GM23338 (cell line): Measurements from ENCODE around the gene TNS3. TPM values are rescaled to one million over a fixed set of nuclear protein-coding genes. Genes with fewer than 3 reads are reported as not detected.

ENCODE experiments used
- ATAC-seq: fragments of 200-7000 bp; cut with Tn5 transposase; 3 replicates; pipeline ENCODE4 v1.9.1; 2020
- DNase-seq: peaks from one replicate; pipeline ENCODE4 v3.0.0-alpha.2; 2015; ENCODE audit warnings: low spot score
- H2AFZ ChIP-seq: fragments of 200-600 bp; sonication (generic); 2 replicates; pipeline ENCODE4 v1.8.0; 2016; ENCODE audit warnings: antibody characterized with exemption, mild to moderate bottlenecking, moderate library complexity
- H3F3A ChIP-seq: fragments of 200-600 bp; sonication (generic); replicated peaks from 2 replicates; pipeline ENCODE4 v1.8.0; 2017; ENCODE audit warnings: antibody characterized with exemption, mixed run types, low read depth
- H3K27ac ChIP-seq: fragments of 200-600 bp; sonication (generic); 2 replicates; pipeline ENCODE4 v1.6.1; 2016; ENCODE audit warnings: low read depth
- H3K27me3 ChIP-seq: fragments of 200-600 bp; sonication (generic); 2 replicates; pipeline ENCODE4 v1.8.0; 2016; ENCODE audit warnings: mild to moderate bottlenecking, mixed run types, moderate library complexity; ENCODE audit not compliant: insufficient read depth
- H3K36me3 ChIP-seq: fragments of 200-600 bp; sonication (generic); 2 replicates; pipeline ENCODE4 v1.8.0; 2016; ENCODE audit warnings: mild to moderate bottlenecking; ENCODE audit not compliant: insufficient read depth
- H3K4me1 ChIP-seq: fragments of 200-600 bp; sonication (generic); 2 replicates; pipeline ENCODE4 v1.8.0; 2016; ENCODE audit warnings: mild to moderate bottlenecking, moderate library complexity; ENCODE audit not compliant: insufficient read depth
- H3K4me2 ChIP-seq: fragments of 200-600 bp; sonication (generic); 2 replicates; pipeline ENCODE4 v1.7.1; 2017; ENCODE audit warnings: mixed run types
- H3K4me3 ChIP-seq: fragments of 200-600 bp; sonication (generic); 2 replicates; pipeline ENCODE4 v1.6.1; 2016; ENCODE audit warnings: mixed run types
- H3K79me2 ChIP-seq: fragments of 200-600 bp; sonication (generic); replicated peaks from 2 replicates; pipeline ENCODE4 v1.8.0; 2017; ENCODE audit warnings: mild to moderate bottlenecking; ENCODE audit not compliant: insufficient read depth
- H3K9me2 ChIP-seq: fragments of 200-600 bp; sonication (generic); 2 replicates; pipeline ENCODE4 v1.8.0; 2017; ENCODE audit not compliant: insufficient read depth
- H4K20me1 ChIP-seq: fragments of 200-600 bp; sonication (generic); replicated peaks from 2 replicates; pipeline ENCODE4 v1.8.0; 2017; ENCODE audit warnings: mild to moderate bottlenecking; ENCODE audit not compliant: insufficient read depth
- H3K27ac Mint-ChIP-seq: 2 replicates; pipeline ENCODE4 v1.8.0; 2020; ENCODE audit warnings: inconsistent platforms, mild to moderate bottlenecking, moderate library complexity, mixed read lengths
- H3K27me3 Mint-ChIP-seq: 3 replicates; pipeline ENCODE4 v1.8.0; 2022; ENCODE audit warnings: low read depth, mild to moderate bottlenecking, moderate library complexity, mixed read lengths, inconsistent platforms; ENCODE audit not compliant: insufficient read depth, poor library complexity
- H3K36me3 Mint-ChIP-seq: 3 replicates; pipeline ENCODE4 v1.8.0; 2021; ENCODE audit warnings: low read depth, mild to moderate bottlenecking, inconsistent platforms, moderate library complexity, mixed read lengths
- H3K4me1 Mint-ChIP-seq: 3 replicates; pipeline ENCODE4 v1.8.0; 2020; ENCODE audit warnings: mild to moderate bottlenecking, inconsistent platforms, mixed read lengths
- H3K4me3 Mint-ChIP-seq: 3 replicates; pipeline ENCODE4 v1.8.0; 2021; ENCODE audit warnings: moderate library complexity, mild to moderate bottlenecking, inconsistent platforms, mixed read lengths
- H3K9me3 Mint-ChIP-seq: 3 replicates; pipeline ENCODE4 v1.8.0; 2020; ENCODE audit warnings: moderate library complexity, mild to moderate bottlenecking, inconsistent platforms, mixed read lengths
- CREB1 ChIP-seq: fragments of 250-450 bp; sonication (Bioruptor Pico); IDR thresholded peaks from 2 replicates; pipeline ENCODE4 v1.5.0; 2020; ENCODE audit warnings: low read depth, mild to moderate bottlenecking, moderate library complexity
- CTCF ChIP-seq, 2 experiments: fragments of 200-600 bp in 1 of 2; sonication (generic) in 1 of 2; conservative IDR thresholded peaks; 2 replicates each; pipeline versions ENCODE4 v1.5.1 to v1.6.1; 2016 to 2017; ENCODE audit warnings: antibody characterized with exemption in 2 of 2, low read depth in 2 of 2, mild to moderate bottlenecking in 2 of 2, moderate library complexity in 1 of 2
- EZH2 ChIP-seq: fragments of 200-600 bp; sonication (generic); IDR thresholded peaks from one replicate; pipeline ENCODE4 v1.8.0; 2017; ENCODE audit warnings: antibody characterized with exemption, mild to moderate bottlenecking, low read depth; ENCODE audit not compliant: unreplicated experiment
- JUNB ChIP-seq: IDR thresholded peaks from one replicate; pipeline ENCODE4 v1.6.1; 2016; ENCODE audit warnings: antibody characterized with exemption; ENCODE audit not compliant: unreplicated experiment
- NANOG ChIP-seq: IDR thresholded peaks from 2 replicates; pipeline ENCODE4 v1.6.1; 2016; ENCODE audit warnings: antibody characterized with exemption, borderline replicate concordance
- POLR2AphosphoS5 ChIP-seq: IDR thresholded peaks from 2 replicates; pipeline ENCODE4 v1.6.1; 2016; ENCODE audit warnings: antibody characterized with exemption, low read depth
- REST ChIP-seq: IDR thresholded peaks from one replicate; pipeline ENCODE4 v1.6.1; 2018; ENCODE audit warnings: antibody characterized with exemption; ENCODE audit not compliant: unreplicated experiment
- STAT1 ChIP-seq: IDR thresholded peaks from one replicate; pipeline ENCODE4 v1.6.1; 2016; ENCODE audit warnings: antibody characterized with exemption; ENCODE audit not compliant: unreplicated experiment
- ZNF462 ChIP-seq: fragments of 250-450 bp; sonication (Bioruptor Pico); IDR thresholded peaks from 2 replicates; pipeline ENCODE4 v1.5.0; 2020; ENCODE audit warnings: mild to moderate bottlenecking, moderate library complexity
- polyA plus RNA-seq: library from polyadenylated mRNA; unstranded; fragments of >200 nt; fragmentation: Nextera tagmentation; extraction: Ambion mirVana; gene quantifications from 2 replicates; pipeline ENCODE4 v1.2.1, GENCODE V29; 2016
- total RNA-seq: library from RNA; depleted of rRNA; stranded (reverse); fragments of >200 nt; shearing (Covaris generic); gene quantifications from 2 replicates; pipeline ENCODE4 v1.2.3, GENCODE V29; 2014

TNS3 gene
- total and polyA plus RNA-seq, 2 experiments from 2014 or later, result 6.2 to 28.7 TPM

DNA sequence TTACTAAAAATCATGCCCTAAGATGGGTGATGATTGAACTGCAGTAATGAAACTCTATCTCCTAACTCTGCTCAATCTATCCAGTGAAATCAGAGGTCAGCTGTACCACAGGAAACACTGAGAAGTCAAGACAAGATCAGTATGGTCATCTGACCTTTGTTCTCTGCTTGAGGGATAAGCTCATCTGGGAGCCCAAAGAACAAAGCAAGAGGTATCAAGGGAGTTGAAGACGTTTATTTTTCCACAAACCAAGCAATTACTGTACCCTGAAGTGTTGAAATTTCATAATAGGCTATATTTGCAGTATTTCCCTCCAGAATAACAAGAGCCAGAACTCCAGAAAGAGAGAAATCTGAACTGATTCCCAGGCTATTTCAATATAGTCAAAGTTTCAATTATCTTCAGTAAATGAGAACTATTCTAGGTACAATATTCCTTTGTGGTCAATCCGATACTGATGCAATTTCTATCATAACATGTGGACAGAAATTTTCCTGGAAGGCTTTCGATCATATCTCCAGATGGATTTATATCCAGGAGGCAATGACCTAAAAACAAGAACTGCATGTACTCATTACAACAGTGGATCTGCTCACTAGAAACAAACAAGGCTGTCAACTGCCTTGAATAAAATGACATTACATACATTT, 345.3 kb downstream of the TNS3 start (continued):
- no peak for TF ChIP-seq REST

DNA sequence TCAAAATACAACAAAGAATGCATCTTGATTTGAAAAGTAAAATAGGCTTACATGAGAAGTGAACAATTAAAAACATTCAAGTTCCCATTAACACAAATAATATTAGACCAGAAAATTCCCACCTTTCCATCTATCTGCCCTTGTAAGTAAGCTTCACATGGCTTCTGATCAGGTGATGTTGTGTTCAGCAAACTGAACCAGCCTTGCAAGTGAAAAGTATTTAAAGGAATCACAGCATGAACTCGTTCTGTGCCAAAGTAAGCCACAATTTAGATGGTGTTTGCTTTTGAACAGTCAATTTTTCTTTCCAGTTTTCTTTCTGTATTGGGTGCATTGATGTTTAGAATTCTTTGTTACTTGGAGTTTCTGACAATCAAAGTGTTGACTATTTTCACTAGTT, 347.9 kb downstream of the TNS3 start:
- H3K4me1 ChIP-seq, result no peaks in the 10 kb centered on the region
- no peak overlapping the region for H2AFZ ChIP-seq
- Mint-ChIP-seq H3K27me3 (peaks cover 5% of the 10 kb centered on the region), H3K36me3 (no peaks in the 10 kb centered on the region; the same call in 2 of the 3 replicates), H3K9me3 (no peaks in the 10 kb centered on the region), H3K4me1 (no peaks in the 10 kb centered on the region; the same call in 1 of the 3 replicates), H3K27ac (no peak overlapping the region), H3K4me3 (no peak overlapping the region)
- H3K36me3 ChIP-seq, result no peaks in the 10 kb centered on the region
- H3F3A ChIP-seq, result no peaks in the 10 kb centered on the region
- no peak overlapping the region for H3K27ac ChIP-seq
- no peaks in the 10 kb centered on the region for H3K27me3 ChIP-seq
- no peaks in the 10 kb centered on the region for H3K79me2 ChIP-seq
- no peak overlapping the region for H3K4me2 ChIP-seq
- no peak for DNase-seq
- H4K20me1 ChIP-seq, result no peaks in the 10 kb centered on the region
- no peak for ATAC-seq
- no peak overlapping the region for H3K4me3 ChIP-seq
- peaks cover 3% of the 10 kb centered on the region; the same call in 1 of the 2 replicates for H3K9me2 ChIP-seq
- TF ChIP-seq ZNF462 (CRISPR knock-in tag) (no peak), NANOG (no peak), REST (no peak), STAT1 (no peak), POLR2AphosphoS5 (no peak), CREB1 (CRISPR knock-in tag) (no peak), JUNB (no peak), CTCF (conservative IDR thresholded peaks at IDR 0.05; ENCODE audit: low read depth in 2 of 2) (no peak), EZH2 (no peak)
